ENCODE data around the gene MED4. TPM values are rescaled to one million over a fixed set of nuclear protein-coding genes. Genes with fewer than 3 reads are reported as not detected.
A peak's percentile ranks its signal among the peaks of the same experiment; 100 is the strongest.

MED4 gene
- 61.5 TPM for total RNA-seq

DNA sequence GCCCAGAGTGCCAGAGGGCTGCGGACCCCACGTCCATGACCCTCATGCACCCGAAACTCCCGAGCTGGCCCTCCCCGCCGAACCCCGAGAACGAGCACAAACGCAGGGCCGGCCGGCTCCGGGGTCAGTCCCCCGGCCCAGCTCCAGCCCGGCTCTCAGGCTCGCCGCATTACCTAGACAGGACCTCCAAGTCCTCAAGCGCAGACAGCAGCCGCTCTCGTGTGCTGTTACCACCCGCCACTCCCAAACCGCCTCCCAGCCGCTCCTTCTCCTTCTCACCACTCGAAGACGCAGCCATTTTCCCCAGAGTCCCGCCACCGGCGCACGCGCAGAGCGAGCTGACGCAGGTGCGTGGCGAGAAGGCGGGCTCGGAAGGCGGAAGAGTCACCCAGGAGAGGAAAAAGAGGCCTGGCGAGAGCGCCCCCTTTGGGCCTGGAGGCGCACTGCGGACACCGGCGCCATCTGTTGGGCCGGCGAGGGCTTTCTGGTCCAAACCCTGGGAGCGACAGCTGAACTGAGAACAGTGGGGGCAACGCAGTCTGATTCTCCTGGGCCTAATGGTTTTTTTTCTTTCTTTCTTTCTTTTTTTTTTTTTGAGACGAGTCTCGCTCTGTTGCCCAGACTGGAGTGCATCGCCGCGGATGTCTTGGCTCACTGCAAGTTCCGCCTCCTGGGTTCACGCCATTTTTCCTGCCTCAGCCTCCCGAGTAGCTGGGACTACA, at the start of gene MED4:
MED4 (minus strand) TSS at position 324 of the 722 bp plus-strand sequence; CDS start at position 298, 26 bp downstream.
- peak; percentile 96 for DNase-seq (ENCODE audit: low spot score)

- no peak for DNase-seq (ENCODE audit: low spot score)
Observed at GRCh38 chr13:48144413-48145035, 49.6 kb upstream of the MED4 start.

GRCh38 chr13:48142436-48142835, 47.5 kb upstream of the MED4 start:
- no peak for DNase-seq (ENCODE audit: low spot score)

DNA sequence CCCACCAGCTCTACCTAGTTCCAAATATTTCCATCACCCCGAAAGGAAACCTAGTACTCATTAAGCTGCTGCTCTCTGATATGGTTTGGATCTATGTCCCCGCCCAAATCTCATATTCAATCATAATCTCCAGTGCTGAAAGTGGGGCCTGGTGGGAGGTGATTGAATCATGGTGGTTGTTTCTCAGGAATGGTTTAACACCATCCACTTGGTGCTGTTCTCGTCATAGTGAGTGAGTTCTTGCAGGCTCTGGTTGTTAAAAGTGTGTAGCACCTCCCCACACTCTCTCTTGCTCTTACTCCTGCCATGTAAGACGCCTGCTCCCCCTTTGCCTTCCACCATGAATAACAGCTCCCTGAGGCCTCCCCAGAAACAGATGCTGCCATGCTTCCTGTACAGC, 43.4 kb upstream of the MED4 start:
- no peak for DNase-seq (ENCODE audit: low spot score)

DNA sequence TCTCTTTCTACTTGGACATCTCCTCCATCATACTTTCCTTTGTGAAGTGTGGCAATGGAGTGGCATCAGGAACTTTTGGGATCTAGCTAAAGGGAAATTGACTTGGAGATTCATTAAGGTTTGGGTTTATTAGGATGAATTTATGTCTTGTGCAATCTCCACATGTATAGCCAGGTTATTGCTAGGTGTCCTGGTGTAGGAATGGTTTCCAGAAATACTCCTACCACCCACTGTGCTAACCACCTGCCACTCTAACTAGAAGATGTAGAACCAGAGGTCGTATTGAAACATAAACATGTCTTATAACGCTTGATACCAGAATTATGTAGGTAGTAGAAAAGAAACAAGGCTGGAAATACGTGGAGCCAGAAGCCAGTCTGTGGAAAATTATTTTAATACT, 38.1 kb upstream of the MED4 start:
- no peak for DNase-seq (ENCODE audit: low spot score)

DNA sequence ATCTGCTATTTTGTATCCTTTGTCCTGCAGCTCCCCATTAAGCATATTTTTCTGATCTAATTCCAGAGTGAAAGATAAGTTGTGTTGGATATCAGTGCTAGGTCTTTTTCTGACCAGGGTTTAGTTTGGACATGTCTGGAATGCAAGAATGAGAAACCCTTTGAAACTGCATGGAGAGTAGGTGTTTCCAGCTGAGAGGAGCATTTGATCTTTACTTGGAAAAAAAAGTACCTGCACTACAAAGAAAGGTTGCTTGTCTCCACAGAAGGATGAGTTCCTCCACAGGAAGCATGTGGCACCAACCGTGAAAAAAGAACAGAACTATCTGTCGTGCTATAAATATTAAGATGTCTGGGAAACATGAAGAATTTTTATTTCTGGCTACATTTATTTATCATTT, 36.6 kb upstream of the MED4 start:
- DNase-seq (ENCODE audit: low spot score) = no peak

DNA sequence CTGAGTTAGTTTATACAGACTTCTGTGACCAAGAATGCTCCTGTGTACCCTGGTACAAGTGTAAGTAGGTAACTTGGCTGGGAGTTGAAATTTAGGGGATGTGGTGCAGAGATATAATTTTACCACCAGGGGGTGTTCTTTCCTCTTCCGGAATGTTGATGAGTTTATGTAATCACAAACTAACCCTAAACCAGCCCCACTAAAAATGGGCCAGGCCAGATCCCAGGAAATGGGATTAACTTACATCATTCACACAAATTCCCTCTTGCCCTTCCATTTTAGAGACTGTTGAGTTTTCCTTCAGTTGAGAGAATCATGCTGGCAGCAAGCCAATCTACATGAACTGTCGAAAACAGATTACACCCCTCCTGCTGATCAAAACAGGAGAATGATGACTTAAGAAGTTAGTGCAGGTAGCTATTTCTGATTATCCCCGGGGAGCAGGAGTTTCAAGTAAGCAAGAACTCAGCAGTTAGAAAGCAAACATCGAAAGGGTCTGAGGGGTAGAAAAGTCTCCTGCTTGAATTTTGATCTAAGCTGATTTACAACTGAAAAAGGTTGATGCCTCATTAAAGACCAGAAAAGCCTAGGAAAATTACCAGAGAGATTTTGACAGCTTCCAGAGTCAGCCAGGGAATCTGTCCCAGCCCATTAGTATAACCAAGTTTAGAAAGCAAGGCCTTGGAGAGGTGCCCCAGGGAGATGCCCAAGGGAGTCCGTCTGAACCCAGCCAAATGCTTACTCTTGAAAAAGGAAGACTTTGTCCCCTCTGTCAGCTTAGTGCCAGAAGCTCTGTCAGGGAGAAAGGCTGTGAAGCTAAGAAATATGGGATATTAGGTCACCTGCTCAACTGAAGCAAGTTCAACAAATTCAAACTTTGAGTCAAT, 32.3 kb upstream of the MED4 start:
- DNase-seq (ENCODE audit: low spot score) = peak; percentile 54

GRCh38 chr13:48125794-48126228, 30.9 kb upstream of the MED4 start:
- no peak for DNase-seq (ENCODE audit: low spot score)

GRCh38 chr13:48123812-48124211, 28.9 kb upstream of the MED4 start:
- DNase-seq (ENCODE audit: low spot score) = no peak

GRCh38 chr13:48121733-48122132, 26.8 kb upstream of the MED4 start:
- no peak for DNase-seq (ENCODE audit: low spot score)

- no peak for DNase-seq (ENCODE audit: low spot score)
Observed at GRCh38 chr13:48120241-48120640, 25.3 kb upstream of the MED4 start.

DNA sequence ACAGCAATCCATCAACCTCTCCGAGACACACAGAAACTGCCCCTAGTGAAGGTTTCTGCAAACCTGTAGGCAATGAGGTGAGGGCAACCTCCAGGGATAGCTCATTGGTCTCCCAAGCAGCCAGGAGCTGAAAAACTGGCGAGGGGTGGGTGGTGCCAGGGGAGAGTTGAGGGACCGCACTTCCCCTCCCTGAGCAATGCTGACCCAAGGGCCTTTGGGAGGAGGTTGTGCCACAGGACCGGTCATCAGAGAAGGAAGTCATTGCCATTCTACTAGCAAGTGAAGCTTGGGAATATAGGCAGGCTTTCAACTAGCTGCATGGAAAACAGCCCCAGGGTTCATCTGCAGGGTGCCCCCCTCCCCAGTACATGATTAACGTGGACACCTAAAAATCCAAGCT, 23.1 kb upstream of the MED4 start:
- DNase-seq (ENCODE audit: low spot score) = no peak

GRCh38 chr13:48116808-48117207, 21.9 kb upstream of the MED4 start:
- no peak for DNase-seq (ENCODE audit: low spot score)

DNA sequence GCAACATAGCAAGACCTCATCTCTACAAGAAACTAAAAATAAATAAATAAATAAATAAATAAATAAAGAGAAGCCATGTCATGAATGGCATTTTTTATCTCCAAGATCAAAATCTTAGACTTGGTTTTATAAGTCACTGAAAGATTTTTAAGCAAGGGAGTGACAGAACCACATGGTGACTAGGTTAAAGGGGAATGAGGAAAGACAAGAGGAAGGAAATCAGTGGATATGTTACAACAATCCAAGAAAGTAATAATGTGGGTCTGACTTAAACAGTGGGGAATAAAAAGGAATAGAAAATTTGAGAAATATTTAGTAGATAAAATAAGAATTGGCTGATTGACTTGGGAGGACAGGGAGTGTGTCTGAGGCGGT, 18.8 kb upstream of the MED4 start:
- no peak for DNase-seq (ENCODE audit: low spot score)

GRCh38 chr13:48112896-48113755, 18.2 kb upstream of the MED4 start:
- no peak for DNase-seq (ENCODE audit: low spot score)

DNA sequence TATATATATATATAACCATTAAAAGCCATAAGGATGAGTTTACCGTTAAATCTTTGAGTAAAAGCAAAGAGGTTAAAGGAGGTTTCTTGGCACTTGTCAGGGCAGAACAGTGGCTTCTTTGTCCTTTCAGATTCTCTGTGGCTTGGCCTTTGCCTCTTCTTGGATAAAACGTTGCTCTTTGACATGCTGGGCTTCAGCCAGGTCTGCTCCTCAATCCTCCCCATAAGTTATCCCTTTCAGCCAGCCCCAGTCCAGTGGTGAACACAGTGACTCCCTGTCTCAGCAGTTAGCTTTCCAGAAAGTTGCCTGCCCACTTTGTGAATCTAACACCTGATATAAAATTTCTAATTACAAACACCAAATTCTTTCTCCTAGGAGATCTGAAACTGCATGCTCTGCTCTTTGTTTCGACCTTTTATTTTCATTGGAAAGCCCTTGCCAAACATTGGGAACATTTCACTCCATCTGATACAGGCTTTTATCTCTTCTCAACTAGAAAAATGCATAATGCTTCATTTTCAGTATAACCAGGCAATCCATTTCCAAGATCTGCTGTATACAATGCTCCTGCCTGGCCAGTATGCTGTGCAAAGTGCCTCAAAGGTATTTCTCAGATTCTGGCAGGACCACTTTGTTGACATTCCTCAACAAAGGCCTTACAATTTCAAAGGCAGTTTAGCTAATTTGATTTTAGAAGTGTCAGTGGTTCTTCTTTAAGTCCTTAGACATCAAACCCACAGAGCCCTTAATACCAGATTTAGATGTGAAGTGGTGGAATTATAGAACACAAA, 16.2 kb upstream of the MED4 start:
- no peak for DNase-seq (ENCODE audit: low spot score)

DNA sequence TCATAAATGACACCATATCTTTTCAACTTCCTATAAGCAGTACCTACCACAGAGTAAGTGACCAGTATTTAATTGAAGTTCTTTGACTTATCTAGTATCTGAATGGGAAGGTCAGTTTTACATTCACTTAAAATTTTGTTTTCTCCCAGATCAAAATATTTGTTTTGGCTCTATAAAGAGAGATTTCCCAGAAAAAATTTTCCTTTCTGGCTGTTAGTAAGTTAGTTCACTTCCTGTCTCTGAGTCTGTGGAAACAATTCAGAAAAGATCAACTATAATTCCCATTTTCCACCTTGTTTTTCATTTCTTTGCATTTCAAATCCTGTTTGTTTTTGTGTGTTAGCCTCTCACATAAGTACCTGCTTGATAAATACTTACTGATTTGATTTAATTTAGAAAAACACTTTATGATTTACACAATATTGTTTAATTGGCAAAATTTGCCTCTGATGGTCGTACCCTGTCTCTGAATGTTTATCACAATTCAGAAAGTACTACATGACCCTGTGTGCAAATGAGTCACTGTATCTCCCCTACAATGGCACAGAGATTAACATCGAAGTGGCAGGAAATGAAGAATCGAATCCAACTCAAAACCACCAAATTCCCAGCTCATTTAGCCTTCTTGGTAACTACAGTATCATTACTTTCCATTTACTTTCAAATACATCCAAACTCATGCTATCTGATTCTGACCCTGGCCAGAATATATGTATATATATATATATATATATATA, 15.4 kb upstream of the MED4 start:
- no peak for DNase-seq (ENCODE audit: low spot score)

DNA sequence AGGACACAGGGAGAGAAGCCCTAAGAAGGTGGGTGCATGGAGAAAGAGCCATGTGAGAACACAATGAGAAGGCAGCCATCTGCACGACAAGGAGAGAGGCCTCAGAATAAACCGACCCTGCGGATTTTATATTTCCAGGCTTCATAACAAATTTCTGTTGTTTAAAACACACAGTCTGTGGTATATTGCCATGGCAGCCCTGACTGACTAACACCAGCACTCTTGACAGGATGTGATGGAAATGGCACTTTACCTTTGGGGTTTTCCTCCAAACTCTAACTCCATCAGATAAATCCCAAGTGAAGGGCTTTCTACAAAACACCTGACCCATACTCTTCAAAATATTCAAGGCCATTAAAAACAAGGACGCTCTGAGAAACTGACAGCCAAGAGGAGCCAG, 13.2 kb upstream of the MED4 start:
- DNase-seq (ENCODE audit: low spot score) = no peak

- no peak for DNase-seq (ENCODE audit: low spot score)
Observed at GRCh38 chr13:48097793-48098192, 2.9 kb upstream of the MED4 start.

- DNase-seq (ENCODE audit: low spot score) = no peak
Observed at GRCh38 chr13:48096670-48097069, 1.8 kb upstream of the MED4 start.

All from ureter (tissue), 1 donor.